Urinary bladder (tissue), 4 donors: ENCODE results near the gene YIPF3. TPM values are rescaled to one million over a fixed set of nuclear protein-coding genes. Genes with fewer than 3 reads are reported as not detected.
"Not testable (repeated sequence)": the region's sequence is repeated elsewhere in the genome, so short reads cannot be mapped to it uniquely, and the experiment has no call there.

Experiments used
- DNase-seq: peaks from one replicate; pipeline ENCODE4 v3.0.0-alpha.2; 2015; ENCODE audit errors: extremely low spot score
- H3K27ac ChIP-seq: one replicate; pipeline ENCODE4 v1.5.1; 2013; ENCODE audit warnings: low read depth, mild to moderate bottlenecking, moderate library complexity
- H3K36me3 ChIP-seq: one replicate; pipeline ENCODE4 v1.6.1; 2013; ENCODE audit warnings: mild to moderate bottlenecking, moderate library complexity; ENCODE audit not compliant: insufficient read depth
- H3K4me1 ChIP-seq: one replicate; pipeline ENCODE4 v1.6.1; 2013; ENCODE audit warnings: mild to moderate bottlenecking, moderate library complexity; ENCODE audit not compliant: insufficient read depth
- H3K4me3 ChIP-seq: one replicate; pipeline ENCODE4 v1.5.1; 2013; ENCODE audit warnings: low read depth, low read length
- WGBS: extraction: QIAGEN DNeasy Blood & Tissue Kit; methylation state at CpG from one replicate; pipeline ENCODE4 v1.1.7; 2013; 5-methylcytosine and 5-hydroxymethylcytosine counted together
- polyA plus RNA-seq: library from polyadenylated mRNA; stranded (reverse); fragments of 200-250 nt; gene quantifications from one replicate; pipeline ENCODE4 v1.2.3, GENCODE V29; 2013
- small RNA-seq: library from RNA; depleted of rRNA; stranded (forward); fragments of <200 nt; gene quantifications from one replicate; pipeline ENCODE3, GENCODE V24; 2014
- total RNA-seq: library from RNA; depleted of rRNA; stranded (reverse); fragments of >200 nt; gene quantifications from one replicate; pipeline ENCODE4 v1.2.3, GENCODE V29; 2014
- donor health status: healthy with polysubstance abuse.
- donor health status: healthy.

The YIPF3 gene
- total and polyA plus RNA-seq, 2 donors, result 54.9 to 118 TPM

GRCh38 chr6:43475516-43475915, 41.2 kb downstream of the YIPF3 start:
- no peaks in the 10 kb centered on the region for H3K36me3 ChIP-seq
- H3K4me3 ChIP-seq, result no peak overlapping the region
- no peaks in the 10 kb centered on the region for H3K4me1 ChIP-seq
- WGBS, result 79% methylated on average over 6 of the region's 6 CpGs
- DNase-seq, result no peak
- H3K27ac ChIP-seq, result no peak overlapping the region

DNA sequence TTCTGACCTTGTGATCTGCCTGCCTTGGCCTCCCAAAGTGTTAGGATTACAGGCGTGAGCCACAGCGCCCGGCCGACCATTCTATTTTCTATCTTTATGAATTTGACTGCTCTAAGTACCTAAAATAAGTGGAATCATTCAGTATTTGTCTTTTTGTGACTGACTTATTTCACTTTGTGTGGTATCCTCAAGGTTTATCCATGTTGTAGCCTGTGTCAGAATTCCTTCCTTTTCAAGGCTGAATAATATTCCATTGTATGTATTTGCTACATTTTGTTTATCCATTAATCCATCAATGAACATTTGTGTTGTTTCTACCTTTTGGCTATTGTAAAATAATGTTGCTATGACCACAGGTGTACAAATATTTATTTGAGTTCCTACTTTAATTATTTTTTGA, 44.2 kb downstream of the YIPF3 start:
- Histone ChIP-seq H3K4me1 (no peaks in the 10 kb centered on the region), H3K4me3 (no peak overlapping the region), H3K36me3 (no peaks in the 10 kb centered on the region), H3K27ac (no peak overlapping the region)
- WGBS, result 97% methylated on average over 4 of the region's 4 CpGs
- DNase-seq, result no peak

DNA sequence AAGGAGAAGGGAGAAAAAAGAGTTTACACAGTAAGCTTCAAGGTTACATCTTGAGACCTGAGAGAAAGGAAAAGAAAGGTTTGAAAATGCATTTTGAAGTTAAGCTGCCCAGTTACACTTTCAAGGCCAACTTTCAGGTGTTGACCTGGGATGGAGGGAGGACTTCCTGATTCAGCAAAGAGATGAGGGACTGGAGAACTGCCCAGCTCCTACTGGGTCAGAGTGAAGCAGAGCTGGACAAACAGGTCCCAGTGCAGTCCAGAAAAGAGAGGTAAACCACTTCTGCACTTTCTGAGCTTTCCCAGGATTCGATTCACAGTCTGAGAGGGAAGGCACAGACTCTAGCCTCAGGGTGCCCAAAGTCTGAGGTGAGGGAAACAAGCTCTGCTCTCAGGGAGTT, 45.3 kb downstream of the YIPF3 start:
- WGBS, result 69% methylated on average over 1 of the region's 1 CpG
- H3K27ac ChIP-seq, result no peak overlapping the region
- no peak overlapping the region for H3K4me3 ChIP-seq
- no peak for DNase-seq
- H3K36me3 ChIP-seq, result no peaks in the 10 kb centered on the region
- H3K4me1 ChIP-seq, result no peaks in the 10 kb centered on the region

DNA sequence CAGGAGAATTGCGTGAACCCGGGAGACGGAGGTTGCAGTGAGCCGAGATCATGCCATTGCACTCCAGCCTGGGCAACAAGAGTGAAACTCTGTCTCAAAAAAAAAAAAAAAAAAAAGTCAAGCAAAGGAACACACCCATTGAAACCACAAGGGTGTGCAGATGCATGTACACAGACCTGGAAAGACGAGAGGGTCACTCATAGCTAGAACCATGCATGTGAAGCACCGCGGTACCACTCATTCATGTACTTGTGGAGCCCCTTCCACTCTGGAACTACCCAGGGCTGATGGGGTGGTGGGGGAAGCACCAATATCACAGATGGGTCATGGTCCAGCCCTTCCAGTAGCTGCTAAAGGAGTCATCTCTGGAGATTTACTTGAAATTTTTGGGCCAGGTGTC, 46.8 kb downstream of the YIPF3 start:
- WGBS, result 88% methylated on average over 7 of the region's 7 CpGs
- DNase-seq, result no peak
- H3K4me1 ChIP-seq, result no peaks in the 10 kb centered on the region
- H3K4me3 ChIP-seq, result no peak overlapping the region
- no peak overlapping the region for H3K27ac ChIP-seq
- no peaks in the 10 kb centered on the region for H3K36me3 ChIP-seq

DNA sequence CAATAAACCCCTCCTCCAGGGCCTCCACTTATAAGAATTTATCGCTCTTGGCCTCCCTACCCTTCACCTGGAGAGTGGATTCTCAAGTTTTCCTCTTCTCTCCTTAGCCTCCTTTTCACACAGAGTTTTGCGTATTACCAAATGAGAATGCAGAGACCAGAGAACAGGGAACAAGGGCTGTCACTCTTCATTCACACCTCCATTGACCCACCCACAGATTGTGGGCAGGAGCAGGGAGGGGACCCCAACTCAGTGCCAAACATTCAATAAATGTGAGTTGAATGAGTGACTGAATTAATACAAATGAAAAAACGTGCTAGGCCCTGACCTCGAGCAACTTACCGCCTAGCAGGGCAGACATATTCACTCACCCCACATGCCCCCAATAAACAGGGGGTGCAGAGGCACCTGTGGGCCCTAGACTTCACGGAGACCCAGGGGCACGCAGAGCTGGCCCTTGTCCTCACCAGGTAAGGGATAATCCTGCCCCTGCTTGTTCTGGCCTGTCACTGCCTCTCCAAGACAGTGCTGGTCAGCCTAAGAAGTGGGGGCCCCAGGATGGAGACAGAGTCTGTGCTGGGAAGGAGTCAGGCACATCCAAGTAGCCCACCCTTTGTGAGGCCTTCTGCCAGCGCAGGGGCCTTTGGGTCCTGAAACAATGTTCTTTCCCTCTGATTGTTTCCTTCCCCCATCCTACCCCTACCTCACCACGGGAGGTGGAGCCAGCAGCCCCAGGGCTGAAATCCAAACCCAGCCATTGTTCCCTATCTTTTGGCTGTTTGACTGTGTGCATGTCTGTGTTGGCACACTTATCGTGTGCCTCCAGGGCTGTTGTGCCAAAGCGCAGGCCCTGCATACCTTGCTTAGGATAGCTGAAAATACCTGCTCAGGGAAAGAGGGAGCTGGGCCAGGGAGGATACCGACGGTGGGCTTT, 47.7 kb downstream of the YIPF3 start:
- H3K4me3 ChIP-seq, result no peak overlapping the region
- no peak overlapping the region for H3K27ac ChIP-seq
- H3K4me1 ChIP-seq, result no peaks in the 10 kb centered on the region
- no peaks in the 10 kb centered on the region for H3K36me3 ChIP-seq
- WGBS, result 64% methylated on average over 13 of the region's 13 CpGs
- no peak for DNase-seq

DNA sequence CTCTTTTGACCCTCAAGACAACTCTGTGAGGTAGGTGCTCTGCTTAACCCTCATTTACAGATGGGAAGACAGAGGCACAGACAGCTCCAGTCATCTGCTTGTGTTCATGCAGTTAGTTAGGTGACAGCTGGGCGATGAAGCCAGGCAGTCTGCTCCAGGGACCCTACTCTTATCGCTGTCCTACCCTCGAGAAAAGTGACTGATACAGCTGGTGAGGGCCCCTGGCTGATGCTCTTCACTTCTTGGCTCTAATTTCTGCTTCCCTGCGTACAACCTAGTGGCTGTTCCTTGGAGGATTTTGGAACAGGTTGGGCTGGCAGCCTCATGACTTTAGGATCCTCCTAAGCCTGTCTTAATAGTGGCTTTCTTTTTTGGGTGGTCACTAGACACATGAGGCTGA, 48.5 kb downstream of the YIPF3 start:
- no peak for DNase-seq

GRCh38 chr6:43467752-43468151, 49.0 kb downstream of the YIPF3 start:
- Histone ChIP-seq H3K27ac (no peak overlapping the region), H3K4me3 (no peak overlapping the region), H3K4me1 (no peaks in the 10 kb centered on the region), H3K36me3 (no peaks in the 10 kb centered on the region)
- WGBS, result 75% methylated on average over 4 of the region's 4 CpGs
- no peak for DNase-seq

More for the DNA sequence above, 48.5 kb downstream of the YIPF3 start:
- 72% methylated on average over 4 of the region's 4 CpGs for WGBS
- H3K4me3 ChIP-seq, result no peak overlapping the region
- H3K4me1 ChIP-seq, result no peaks in the 10 kb centered on the region
- H3K27ac ChIP-seq, result no peak overlapping the region
- H3K36me3 ChIP-seq, result no peaks in the 10 kb centered on the region

- H3K27ac ChIP-seq, DNase-seq, H3K36me3 ChIP-seq, H3K4me1 ChIP-seq, H3K4me3 ChIP-seq: not testable (repeated sequence)
- 58% methylated on average over 5 of the region's 5 CpGs for WGBS
Measured at GRCh38 chr6:43467265-43467664, 49.5 kb downstream of the YIPF3 start.

DNA sequence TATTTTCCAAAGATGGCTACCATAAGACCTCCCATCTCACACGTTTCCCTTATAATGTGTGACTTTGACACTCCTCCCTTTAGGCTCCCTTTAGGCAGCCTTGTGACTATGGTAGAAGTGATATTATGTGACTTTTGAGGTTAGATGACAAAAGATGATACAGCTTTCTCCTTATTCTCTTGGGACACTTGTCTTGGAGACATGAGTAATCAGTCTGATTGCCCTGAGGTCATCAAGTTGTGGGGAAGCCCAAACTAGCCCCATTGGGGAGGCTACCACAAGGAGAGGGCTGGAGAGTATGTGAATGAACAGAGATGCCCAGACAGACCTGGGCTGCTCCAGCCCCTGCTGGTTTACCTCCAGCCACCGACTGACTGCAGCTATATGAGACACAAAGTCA, 50.8 kb downstream of the YIPF3 start:
- no peak for DNase-seq
- 56% methylated on average over 2 of the region's 2 CpGs for WGBS
- Histone ChIP-seq H3K4me3 (no peak overlapping the region), H3K27ac (no peak overlapping the region), H3K36me3 (no peaks in the 10 kb centered on the region), H3K4me1 (no peaks in the 10 kb centered on the region)

- Histone ChIP-seq H3K4me1 (no peaks in the 10 kb centered on the region), H3K27ac (no peak overlapping the region), H3K36me3 (no peaks in the 10 kb centered on the region), H3K4me3 (no peak overlapping the region)
- DNase-seq, result no peak
- WGBS, result 79% methylated on average over 8 of the region's 8 CpGs
Measured at GRCh38 chr6:43464337-43464736, 52.4 kb downstream of the YIPF3 start.

GRCh38 chr6:43461936-43462335, 54.8 kb downstream of the YIPF3 start:
- no peak for DNase-seq
- 71% methylated on average over 5 of the region's 5 CpGs for WGBS
- Histone ChIP-seq H3K4me3 (no peak overlapping the region), H3K27ac (no peak overlapping the region), H3K36me3 (no peaks in the 10 kb centered on the region), H3K4me1 (no peaks in the 10 kb centered on the region)

Small RNA genes lying within 50 kb of the gene (small RNA-seq; reads per million reads assigned to genes)
- not detected for gene RF00426
- not detected for gene RNU6-1113P

Other genes starting within 250 kb of the YIPF3 start
- not detected for gene SLC22A7, start 218.7 kb downstream of the YIPF3 start, total RNA-seq
- gene SLC22A7, start 218.7 kb downstream of the YIPF3 start, polyA plus RNA-seq, result 0.15 TPM
- 3.9 TPM for gene CRIP3, start 208.1 kb downstream of the YIPF3 start, total RNA-seq
- gene CRIP3, start 208.1 kb downstream of the YIPF3 start, polyA plus RNA-seq, result 1.1 TPM
- gene ZNF318, start 147.3 kb downstream of the YIPF3 start, total RNA-seq, result 14.6 TPM
- gene ZNF318, start 147.3 kb downstream of the YIPF3 start, polyA plus RNA-seq, result 10.1 TPM
- 15.6 TPM for gene ABCC10, start 89.4 kb downstream of the YIPF3 start, total RNA-seq
- 18.5 TPM for gene ABCC10, start 89.4 kb downstream of the YIPF3 start, polyA plus RNA-seq
- gene DLK2, start 61.4 kb downstream of the YIPF3 start, total RNA-seq, result 2.0 TPM
- gene DLK2, start 61.4 kb downstream of the YIPF3 start, polyA plus RNA-seq, result 0.67 TPM
- gene TJAP1, start 39.4 kb downstream of the YIPF3 start, total RNA-seq, result 10.5 TPM
- gene TJAP1, start 39.4 kb downstream of the YIPF3 start, polyA plus RNA-seq, result 29.7 TPM
- not detected for gene LRRC73, start 6.6 kb downstream of the YIPF3 start, total RNA-seq
- 0.24 TPM for gene LRRC73, start 6.6 kb downstream of the YIPF3 start, polyA plus RNA-seq
- gene POLR1C, start 163 bp upstream of the YIPF3 start, total RNA-seq, result 29.4 TPM
- 36.9 TPM for gene POLR1C, start 163 bp upstream of the YIPF3 start, polyA plus RNA-seq
- 23.8 TPM for gene XPO5, start 59.1 kb upstream of the YIPF3 start, total RNA-seq
- 12.6 TPM for gene XPO5, start 59.1 kb upstream of the YIPF3 start, polyA plus RNA-seq
- gene POLH, start 59.3 kb upstream of the YIPF3 start, total RNA-seq, result 16.8 TPM
- gene POLH, start 59.3 kb upstream of the YIPF3 start, polyA plus RNA-seq, result 5.7 TPM
- 36.3 TPM for gene GTPBP2, start 112.3 kb upstream of the YIPF3 start, total RNA-seq
- 40.4 TPM for gene GTPBP2, start 112.3 kb upstream of the YIPF3 start, polyA plus RNA-seq
- gene MAD2L1BP, start 118.9 kb upstream of the YIPF3 start, total RNA-seq, result 16.8 TPM
- gene MAD2L1BP, start 118.9 kb upstream of the YIPF3 start, polyA plus RNA-seq, result 25.3 TPM
- 1.0 TPM for gene RSPH9, start 128.1 kb upstream of the YIPF3 start, total RNA-seq
- gene RSPH9, start 128.1 kb upstream of the YIPF3 start, polyA plus RNA-seq, result 0.60 TPM
- gene MRPS18A, start 170.9 kb upstream of the YIPF3 start, total RNA-seq, result 33.3 TPM
- gene MRPS18A, start 170.9 kb upstream of the YIPF3 start, polyA plus RNA-seq, result 55.8 TPM